Fibroblast of upper back skin (primary cell): ENCODE measurements around the gene COQ7.

Experiments used
- DNase-seq: peaks from one replicate; pipeline ENCODE4 v3.0.0-alpha.2; 2013

Gene COQ7

GRCh38 chr16:19067349-19068236 lies at the start of gene COQ7:
COQ7 (plus strand) TSS chr16:19067614; CDS start chr16:19067665, 51 bp downstream.
- peak; percentile 100 for DNase-seq

DNA sequence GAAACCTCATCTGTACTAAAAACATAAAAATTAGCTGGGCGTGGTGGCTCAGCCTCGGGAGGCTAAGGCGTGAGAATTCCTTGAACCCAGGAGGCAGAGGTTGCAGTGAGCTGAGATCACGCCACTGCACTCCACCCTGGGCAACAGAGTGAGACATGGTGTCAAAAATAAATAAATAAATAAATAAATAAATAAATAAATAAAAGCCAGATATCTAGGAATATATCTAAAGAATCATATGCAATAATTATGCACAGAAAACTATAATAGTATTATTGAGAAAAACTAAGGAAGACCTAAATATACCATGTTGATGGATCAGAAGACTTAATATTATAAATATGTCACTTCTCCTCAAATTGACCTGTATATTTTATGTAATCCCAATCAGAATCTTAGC lies 46.7 kb upstream of the COQ7 start:
- DNase-seq: no peak

DNA sequence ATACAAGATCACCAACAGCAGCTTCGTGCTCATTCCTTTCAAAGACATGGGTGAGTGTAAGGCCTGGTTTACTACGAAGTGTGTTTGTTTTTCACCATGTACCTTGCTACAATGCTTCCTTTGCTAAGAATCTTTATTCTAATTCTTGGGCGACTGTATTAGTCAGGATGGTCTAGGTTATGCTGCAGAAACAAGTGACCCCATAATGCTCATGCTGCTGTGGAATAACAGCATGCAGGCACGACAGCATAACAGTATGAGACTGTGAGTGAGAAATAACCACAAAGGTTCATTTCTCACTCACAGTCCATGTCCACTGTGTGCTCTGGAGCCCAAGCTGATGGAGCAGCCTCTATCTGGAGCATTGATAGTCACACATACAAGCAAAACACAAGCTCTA lies 45.7 kb upstream of the COQ7 start:
- DNase-seq: no peak

GRCh38 chr16:19027416-19027815 lies 40.0 kb upstream of the COQ7 start:
- DNase-seq: no peak

- DNase-seq: no peak
These were observed 37.4 kb upstream of the COQ7 start for GRCh38 chr16:19029980-19030379.

DNA sequence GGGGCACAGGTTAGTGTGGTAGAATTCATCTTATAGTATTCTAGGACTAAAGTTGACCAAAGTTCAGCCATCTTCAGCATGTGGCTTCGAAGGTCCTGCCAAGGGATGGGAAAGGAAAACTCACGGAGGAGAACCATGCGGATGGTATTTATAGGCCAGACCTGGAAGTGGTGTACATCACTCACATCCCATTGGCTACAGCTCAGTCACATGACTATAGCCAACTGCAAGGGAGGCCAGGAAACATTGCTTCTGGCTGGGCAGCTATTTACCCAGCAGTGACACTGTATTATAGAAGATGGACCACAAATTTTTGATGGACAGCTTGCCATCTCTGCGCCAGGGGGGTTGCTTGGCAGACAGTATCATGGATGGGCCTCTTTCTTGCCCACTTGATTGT lies 35.7 kb upstream of the COQ7 start:
- DNase-seq: no peak

- no peak for DNase-seq
These were observed 33.7 kb upstream of the COQ7 start for GRCh38 chr16:19033761-19034160.

- no peak for DNase-seq
These were observed 27.0 kb upstream of the COQ7 start for GRCh38 chr16:19040400-19040799.

GRCh38 chr16:19044769-19045168 lies 22.6 kb upstream of the COQ7 start:
- no peak for DNase-seq

- no peak for DNase-seq
These were observed 21.4 kb upstream of the COQ7 start for GRCh38 chr16:19046062-19046461.

DNA sequence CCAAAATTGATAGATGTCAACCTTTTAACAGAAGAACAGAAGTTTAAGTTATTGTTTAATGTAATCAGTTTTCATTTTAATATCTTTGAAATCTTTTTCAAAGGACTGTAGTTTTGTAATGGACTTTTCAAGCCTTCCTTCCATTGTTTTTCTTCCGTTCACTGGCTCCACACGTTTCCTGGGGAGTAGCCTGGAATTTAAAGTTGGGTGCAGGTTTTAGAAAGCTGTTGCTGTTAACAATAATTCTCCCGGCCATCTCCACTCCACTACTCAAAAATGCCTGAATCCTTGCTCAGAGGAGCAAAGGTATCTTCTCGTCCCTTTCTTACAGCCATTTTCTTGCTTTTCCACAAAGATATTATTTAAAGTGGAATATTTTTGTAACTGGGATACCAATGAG lies 4.7 kb upstream of the COQ7 start:
- DNase-seq: no peak

GRCh38 chr16:19066988-19067348 lies 446 bp upstream of the COQ7 start:
- no peak for DNase-seq

GRCh38 chr16:19068237-19068815 lies 912 bp downstream of the COQ7 start:
- DNase-seq: no peak

DNA sequence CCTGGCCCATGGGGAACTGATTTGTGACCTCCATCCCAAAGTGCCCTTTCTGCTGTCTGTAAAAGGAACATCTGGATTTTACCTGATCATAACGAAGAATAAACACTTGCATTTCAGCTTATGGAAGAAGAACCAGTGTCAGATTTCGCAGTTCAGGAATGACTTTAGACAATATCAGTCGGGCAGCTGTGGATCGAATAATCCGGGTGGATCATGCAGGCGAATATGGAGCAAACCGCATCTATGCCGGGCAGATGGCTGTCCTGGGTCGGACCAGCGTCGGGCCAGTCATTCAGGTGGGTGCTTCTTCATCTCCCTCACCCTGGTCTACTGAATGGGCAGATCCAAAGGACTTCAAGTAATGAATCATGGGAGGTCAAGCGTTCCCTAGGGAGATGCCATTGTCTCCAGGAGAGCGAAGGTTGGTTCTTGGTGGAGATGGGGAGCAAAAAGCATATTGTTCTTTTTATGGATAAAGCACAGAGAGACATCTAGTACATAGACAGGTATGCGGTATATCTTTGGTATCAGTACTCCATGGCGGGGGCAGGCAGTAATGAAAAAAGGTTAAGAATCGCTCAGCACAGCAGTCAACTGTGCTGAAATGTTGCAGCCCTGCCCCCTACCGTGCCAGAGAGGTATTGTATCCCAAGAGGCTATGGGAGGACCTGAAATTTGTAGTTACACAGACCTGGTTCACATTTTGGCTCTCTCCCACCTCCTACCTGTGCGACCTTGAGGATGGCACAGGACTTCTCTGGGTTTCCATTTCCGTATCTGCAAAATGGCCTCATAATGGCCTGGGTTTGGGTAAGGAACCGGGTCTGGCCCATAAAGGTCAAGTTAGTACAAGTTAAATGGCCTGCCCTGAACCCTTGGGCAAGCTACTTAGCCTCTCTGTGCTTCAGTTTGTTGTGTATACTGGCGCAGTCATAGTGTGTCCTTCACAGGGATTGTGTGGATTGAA lies 4.7 kb downstream of the COQ7 start:
- DNase-seq: peak; percentile 49

DNA sequence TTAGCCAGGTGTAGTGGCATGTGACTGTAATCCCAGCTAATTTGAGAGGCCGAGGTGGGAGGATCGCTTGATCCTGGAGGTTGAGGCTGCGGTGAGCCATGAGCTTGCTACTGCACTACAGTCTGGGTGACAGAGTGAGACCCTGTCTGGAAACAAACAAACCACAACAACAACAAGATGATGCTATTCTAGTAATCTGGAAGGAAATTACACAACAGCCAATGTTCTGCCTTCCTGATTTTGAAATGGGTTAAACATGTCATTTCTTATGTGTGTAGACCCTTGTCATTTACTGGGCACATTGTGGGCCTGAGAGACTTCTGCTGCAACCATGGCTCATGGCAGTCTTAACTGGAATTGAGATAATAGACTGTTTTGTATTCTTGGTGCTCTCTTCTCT lies 5.9 kb downstream of the COQ7 start:
- no peak for DNase-seq

DNA sequence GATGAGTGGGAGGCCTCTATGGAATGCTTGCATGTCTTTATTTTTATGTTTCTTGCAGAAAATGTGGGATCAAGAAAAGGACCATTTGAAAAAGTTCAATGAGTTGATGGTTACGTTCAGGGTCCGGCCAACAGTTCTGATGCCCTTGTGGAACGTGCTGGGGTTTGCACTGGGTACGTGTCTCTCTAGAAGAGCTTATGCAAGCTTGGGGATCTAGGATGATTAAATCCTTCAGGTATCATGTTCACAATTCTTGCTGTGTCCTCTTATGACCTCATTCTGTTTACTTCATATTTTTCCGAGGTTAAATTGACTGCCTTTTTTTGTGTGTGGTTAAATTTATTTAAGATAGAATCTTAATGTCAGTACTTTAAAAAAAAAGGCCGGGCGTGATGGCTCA lies 6.4 kb downstream of the COQ7 start:
- DNase-seq: no peak

GRCh38 chr16:19075511-19075910 lies 8.1 kb downstream of the COQ7 start:
- no peak for DNase-seq

GRCh38 chr16:19077879-19078278 lies 10.5 kb downstream of the COQ7 start:
- no peak for DNase-seq

DNA sequence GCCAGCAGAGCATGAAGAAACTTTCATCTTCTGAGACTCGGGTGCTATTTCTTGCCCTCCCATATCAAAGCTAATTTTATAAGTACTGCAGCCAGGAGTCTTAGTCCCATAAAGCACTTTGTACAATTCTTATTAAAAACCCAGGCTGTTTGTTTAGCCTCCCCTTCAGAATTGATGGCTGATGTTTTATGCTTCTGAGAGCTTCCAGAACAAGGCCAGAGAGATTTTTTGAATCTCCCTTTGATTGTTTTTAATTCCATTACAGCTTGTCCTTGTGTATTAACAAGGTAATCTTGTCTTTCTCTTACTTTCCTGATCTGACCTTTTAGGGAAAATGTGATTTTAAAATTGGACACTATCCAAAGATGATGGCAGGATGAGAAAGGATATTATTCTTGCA lies 16.3 kb downstream of the COQ7 start:
- no peak for DNase-seq

GRCh38 chr16:19084139-19084538 lies 16.7 kb downstream of the COQ7 start:
- no peak for DNase-seq

DNA sequence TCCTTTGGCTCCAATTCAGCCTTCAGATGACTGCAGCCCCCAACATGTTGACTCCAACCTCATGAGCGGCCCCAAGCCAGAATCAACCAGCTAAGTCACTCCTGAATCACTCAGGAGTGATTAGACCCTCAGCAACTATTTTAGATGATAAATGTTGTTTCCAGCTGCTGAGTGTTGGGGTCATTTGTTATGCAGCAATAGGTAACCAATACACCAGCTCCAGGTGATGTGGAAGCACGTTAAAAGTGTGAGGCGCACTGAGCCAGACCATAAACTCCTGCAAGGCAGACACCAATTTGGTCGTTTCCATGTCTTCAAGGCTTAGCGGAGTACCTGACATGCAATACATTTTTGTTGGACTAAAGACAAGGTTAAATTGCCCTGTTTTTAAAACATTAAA lies 17.5 kb downstream of the COQ7 start:
- DNase-seq: no peak

DNA sequence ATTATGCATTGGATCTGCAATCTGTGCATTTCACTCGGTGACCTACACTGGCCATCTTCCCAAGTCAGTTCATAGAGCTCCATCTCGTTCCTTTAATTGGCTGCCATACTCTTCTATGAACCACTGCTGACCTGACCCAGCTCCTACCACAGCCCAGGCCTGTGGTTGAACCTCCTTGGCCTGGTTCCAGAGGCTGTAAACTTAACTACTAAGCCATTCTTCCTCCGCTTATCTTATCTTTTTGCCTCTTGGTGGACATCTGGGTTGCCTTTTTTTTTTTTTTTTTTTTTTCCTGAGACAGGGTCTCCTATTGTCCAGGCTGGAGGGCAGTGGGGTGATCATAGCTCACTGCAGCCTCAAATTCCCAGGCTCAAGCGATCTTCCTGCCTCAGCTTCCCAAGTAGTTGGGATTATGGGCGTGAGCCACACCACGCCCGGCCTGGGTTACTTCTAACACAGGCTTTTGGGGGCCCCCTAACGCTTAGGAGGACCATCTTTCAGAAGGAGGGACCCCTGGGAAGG lies 18.3 kb downstream of the COQ7 start:
- DNase-seq: no peak
